Neural crest cell (in vitro differentiated cells): ENCODE data around the gene IFNK. TPM values are rescaled to one million over a fixed set of nuclear protein-coding genes. Genes with fewer than 3 reads are reported as not detected.

Experiments
- DNase-seq: peaks from one replicate; pipeline ENCODE4 v3.0.0; 2021; ENCODE audit warnings: low read depth, mixed read lengths, low spot score
- H3K27ac Mint-ChIP-seq: one replicate; pipeline ENCODE4 v1.8.0; 2021; ENCODE audit warnings: mild to moderate bottlenecking, mixed read lengths; ENCODE audit not compliant: unreplicated experiment
- H3K27me3 Mint-ChIP-seq: 2 replicates; pipeline ENCODE4 v1.8.0; 2021; ENCODE audit warnings: low read depth, mild to moderate bottlenecking, mixed read lengths
- H3K36me3 Mint-ChIP-seq: 2 replicates; pipeline ENCODE4 v1.8.0; 2021; ENCODE audit warnings: low read depth, mild to moderate bottlenecking, mixed read lengths
- H3K4me1 Mint-ChIP-seq: 2 replicates; pipeline ENCODE4 v1.8.0; 2021; ENCODE audit warnings: mixed read lengths
- H3K4me3 Mint-ChIP-seq: one replicate; pipeline ENCODE4 v1.8.0; 2021; ENCODE audit warnings: mild to moderate bottlenecking, mixed read lengths
- H3K9me3 Mint-ChIP-seq: 2 replicates; pipeline ENCODE4 v1.8.0; 2021; ENCODE audit warnings: mixed read lengths
- total RNA-seq: library from RNA; stranded (reverse); gene quantifications from 2 replicates; pipeline ENCODE4 v1.2.1, GENCODE V29; 2021
- TF ChIP-seq, protein P1 (sequence below): fragments of 200-600 bp; sonication (generic); conservative IDR thresholded peaks from 2 replicates; pipeline ENCODE4 v1.5.0; 2021; ENCODE audit warnings: antibody characterized with exemption, mild to moderate bottlenecking

The IFNK gene
- total RNA-seq, 1 donor from 2014 or later = not detected

DNA sequence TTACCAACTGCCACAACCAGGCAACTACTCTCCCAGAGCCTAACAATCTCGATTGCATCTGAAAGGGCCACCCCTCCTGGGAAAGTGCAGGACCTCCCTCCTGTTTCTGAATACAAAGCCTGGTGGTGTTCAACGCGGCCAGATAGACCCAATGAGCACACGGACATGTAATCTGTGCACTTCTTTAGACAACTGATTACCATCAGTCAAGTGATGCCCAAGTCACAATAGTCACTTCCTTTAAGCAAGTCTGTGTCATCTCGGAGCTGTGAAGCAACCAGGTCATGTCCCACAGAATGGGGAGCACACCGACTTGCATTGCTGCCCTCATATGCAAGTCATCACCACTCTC is 48.5 kb downstream of the IFNK start:
- Mint-ChIP-seq H3K9me3 (no peaks in the 10 kb centered on the region), H3K36me3 (peaks cover 7% of the 10 kb centered on the region), H3K27ac (peak overlapping the region; percentile 100), H3K4me3 (peak overlapping the region; percentile 99), H3K4me1 (peaks cover 43% of the 10 kb centered on the region), H3K27me3 (no peaks in the 10 kb centered on the region)
- peak; percentile 8 for DNase-seq
- TF ChIP-seq, protein P1, sequence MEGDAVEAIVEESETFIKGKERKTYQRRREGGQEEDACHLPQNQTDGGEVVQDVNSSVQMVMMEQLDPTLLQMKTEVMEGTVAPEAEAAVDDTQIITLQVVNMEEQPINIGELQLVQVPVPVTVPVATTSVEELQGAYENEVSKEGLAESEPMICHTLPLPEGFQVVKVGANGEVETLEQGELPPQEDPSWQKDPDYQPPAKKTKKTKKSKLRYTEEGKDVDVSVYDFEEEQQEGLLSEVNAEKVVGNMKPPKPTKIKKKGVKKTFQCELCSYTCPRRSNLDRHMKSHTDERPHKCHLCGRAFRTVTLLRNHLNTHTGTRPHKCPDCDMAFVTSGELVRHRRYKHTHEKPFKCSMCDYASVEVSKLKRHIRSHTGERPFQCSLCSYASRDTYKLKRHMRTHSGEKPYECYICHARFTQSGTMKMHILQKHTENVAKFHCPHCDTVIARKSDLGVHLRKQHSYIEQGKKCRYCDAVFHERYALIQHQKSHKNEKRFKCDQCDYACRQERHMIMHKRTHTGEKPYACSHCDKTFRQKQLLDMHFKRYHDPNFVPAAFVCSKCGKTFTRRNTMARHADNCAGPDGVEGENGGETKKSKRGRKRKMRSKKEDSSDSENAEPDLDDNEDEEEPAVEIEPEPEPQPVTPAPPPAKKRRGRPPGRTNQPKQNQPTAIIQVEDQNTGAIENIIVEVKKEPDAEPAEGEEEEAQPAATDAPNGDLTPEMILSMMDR = no peak

DNA sequence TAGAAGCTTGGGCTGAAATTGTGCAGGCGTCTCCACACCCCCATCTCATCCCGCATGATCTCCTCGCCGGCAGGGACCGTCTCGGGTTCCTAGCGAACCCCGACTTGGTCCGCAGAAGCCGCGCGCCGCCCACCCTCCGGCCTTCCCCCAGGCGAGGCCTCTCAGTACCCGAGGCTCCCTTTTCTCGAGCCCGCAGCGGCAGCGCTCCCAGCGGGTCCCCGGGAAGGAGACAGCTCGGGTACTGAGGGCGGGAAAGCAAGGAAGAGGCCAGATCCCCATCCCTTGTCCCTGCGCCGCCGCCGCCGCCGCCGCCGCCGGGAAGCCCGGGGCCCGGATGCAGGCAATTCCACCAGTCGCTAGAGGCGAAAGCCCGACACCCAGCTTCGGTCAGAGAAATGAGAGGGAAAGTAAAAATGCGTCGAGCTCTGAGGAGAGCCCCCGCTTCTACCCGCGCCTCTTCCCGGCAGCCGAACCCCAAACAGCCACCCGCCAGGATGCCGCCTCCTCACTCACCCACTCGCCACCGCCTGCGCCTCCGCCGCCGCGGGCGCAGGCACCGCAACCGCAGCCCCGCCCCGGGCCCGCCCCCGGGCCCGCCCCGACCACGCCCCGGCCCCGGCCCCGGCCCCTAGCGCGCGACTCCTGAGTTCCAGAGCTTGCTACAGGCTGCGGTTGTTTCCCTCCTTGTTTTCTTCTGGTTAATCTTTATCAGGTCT is 49.0 kb downstream of the IFNK start, which contains the start of gene C9orf72:
Gene C9orf72 (minus strand): TSS at position 564 of the 716 bp plus-strand sequence. CDS start 6,361 bp downstream, outside the sequence.
- DNase-seq = peak; percentile 66
- peak within 1 kb of the TSS; percentile 99 for H3K4me3 Mint-ChIP-seq
- peaks cover under 1% of the 10 kb centered on the region for H3K9me3 Mint-ChIP-seq
- peak within 1 kb of the TSS; percentile 100 for H3K27ac Mint-ChIP-seq
- H3K36me3 Mint-ChIP-seq = peaks cover 5% of the 10 kb centered on the region
- TF ChIP-seq, protein P1 = peak; percentile 14
- H3K4me1 Mint-ChIP-seq = peaks cover 41% of the 10 kb centered on the region
- H3K27me3 Mint-ChIP-seq = no peaks in the 10 kb centered on the region

DNA sequence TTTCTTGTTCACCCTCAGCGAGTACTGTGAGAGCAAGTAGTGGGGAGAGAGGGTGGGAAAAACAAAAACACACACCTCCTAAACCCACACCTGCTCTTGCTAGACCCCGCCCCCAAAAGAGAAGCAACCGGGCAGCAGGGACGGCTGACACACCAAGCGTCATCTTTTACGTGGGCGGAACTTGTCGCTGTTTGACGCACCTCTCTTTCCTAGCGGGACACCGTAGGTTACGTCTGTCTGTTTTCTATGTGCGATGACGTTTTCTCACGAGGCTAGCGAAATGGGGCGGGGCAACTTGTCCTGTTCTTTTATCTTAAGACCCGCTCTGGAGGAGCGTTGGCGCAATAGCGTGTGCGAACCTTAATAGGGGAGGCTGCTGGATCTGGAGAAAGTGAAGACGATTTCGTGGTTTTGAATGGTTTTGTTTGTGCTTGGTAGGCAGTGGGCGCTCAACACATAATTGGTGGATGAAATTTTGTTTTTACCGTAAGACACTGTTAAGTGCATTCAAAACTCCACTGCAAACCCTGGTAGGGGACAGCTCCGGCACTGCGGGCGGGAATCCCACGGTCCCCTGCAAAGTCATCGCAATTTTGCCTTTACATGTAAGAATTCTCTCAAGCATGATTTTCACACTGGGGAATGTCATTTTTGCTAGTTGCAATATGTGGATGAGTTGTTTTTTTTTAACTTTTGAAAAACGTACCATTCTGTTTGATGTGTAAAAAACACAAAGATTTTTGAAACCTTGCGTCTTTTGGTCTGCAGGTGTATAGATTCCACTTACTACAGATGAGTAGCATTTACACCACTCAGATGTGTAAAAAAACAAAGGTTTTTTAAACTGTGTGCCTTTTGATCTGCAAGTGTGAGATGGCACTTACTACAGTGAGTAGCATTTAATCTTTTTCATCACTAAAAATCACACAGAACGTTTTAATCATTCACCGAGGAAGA is 49.8 kb downstream of the IFNK start:
- H3K4me3 Mint-ChIP-seq = peak overlapping the region; percentile 99
- no peaks in the 10 kb centered on the region for H3K27me3 Mint-ChIP-seq
- H3K9me3 Mint-ChIP-seq = peaks cover 7% of the 10 kb centered on the region
- H3K27ac Mint-ChIP-seq = peak overlapping the region; percentile 100
- TF ChIP-seq, protein P1 = peak; percentile 12
- H3K36me3 Mint-ChIP-seq = peaks cover 5% of the 10 kb centered on the region
- peak; percentile 83 for DNase-seq
- H3K4me1 Mint-ChIP-seq = peaks cover 41% of the 10 kb centered on the region

Other genes starting within 250 kb of the IFNK start
- 0.39 and 0.40 TPM in 2 replicates for gene EQTN, start 227.1 kb upstream of the IFNK start, total RNA-seq
- 20.5 and 21.8 TPM in 2 replicates for gene MOB3B, start 5.5 kb downstream of the IFNK start, total RNA-seq
- gene C9orf72, start 49.2 kb downstream of the IFNK start, total RNA-seq = 32.9 and 34.0 TPM in 2 replicates